ENCODE data around the gene TMOD2. TPM values are rescaled to one million over a fixed set of nuclear protein-coding genes. Genes with fewer than 3 reads are reported as not detected.
A peak's percentile ranks its signal among the peaks of the same experiment; 100 is the strongest.

TMOD2 gene
- total and polyA plus RNA-seq, 2 donors (not counting 1 experiment from before 2014, with no cell fraction given): 7.0 to 11.2 TPM

DNA sequence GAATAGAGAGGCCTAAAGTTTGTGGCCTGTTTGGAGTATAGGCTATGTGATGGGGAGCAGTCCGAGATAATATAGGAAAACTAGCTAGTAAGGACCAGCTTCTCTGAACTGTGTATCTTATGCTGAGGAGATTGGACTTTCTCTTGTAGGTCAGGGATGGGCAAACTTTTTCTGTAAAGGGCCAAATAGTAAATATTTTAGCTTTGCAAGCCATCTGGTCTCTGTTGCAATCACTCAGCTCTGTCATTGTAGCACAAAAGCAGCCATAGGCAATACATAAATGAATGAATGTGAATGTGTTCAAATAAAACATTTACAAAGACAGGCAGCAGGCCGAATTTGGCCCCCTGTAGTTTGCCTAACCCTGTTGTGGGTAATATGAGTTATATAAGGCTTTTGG is 102.6 kb downstream of the TMOD2 start:
- Histone ChIP-seq H2AFZ (ENCODE audit: low read length) (no peak overlapping the region), H3K4me3 (replicated peaks in 1 of 4; ENCODE audit: control extremely low read depth in 1 of 4, insufficient read depth in 1 of 4, low read depth in 3 of 4, low read length in 4 of 4) (no peak overlapping the region), H3K4me1 (ENCODE audit: control insufficient read depth, extremely low read depth, insufficient read depth, low read length) (peaks cover 7% of the 10 kb centered on the region), H3K27me3 (ENCODE audit: control insufficient read depth, insufficient read depth, low read length) (no peaks in the 10 kb centered on the region), H4K20me1 (ENCODE audit: control insufficient read depth, extremely low read depth, insufficient read depth, low read length) (no peaks in the 10 kb centered on the region), H3K27ac (ENCODE audit: insufficient read depth, low read length) (no peak overlapping the region), H3K9ac (ENCODE audit: insufficient read depth, low read length) (no peak overlapping the region), H3K9me3 (ENCODE audit: control insufficient read depth, insufficient read depth, low read depth, low read length) (no peaks in the 10 kb centered on the region), H3K36me3 (ENCODE audit: control insufficient read depth, insufficient read depth, low read length) (no peaks in the 10 kb centered on the region), H3K79me2 (ENCODE audit: control insufficient read depth, insufficient read depth, low read length) (peaks cover 77% of the 10 kb centered on the region), H3K4me2 (ENCODE audit: extremely low read depth, insufficient read depth, low read length) (no peak overlapping the region)
- DNase-seq (ENCODE audit: low read depth in 2 of 2): peak in 1 of 2 donors; percentile 65
- TF ChIP-seq, protein P1, sequence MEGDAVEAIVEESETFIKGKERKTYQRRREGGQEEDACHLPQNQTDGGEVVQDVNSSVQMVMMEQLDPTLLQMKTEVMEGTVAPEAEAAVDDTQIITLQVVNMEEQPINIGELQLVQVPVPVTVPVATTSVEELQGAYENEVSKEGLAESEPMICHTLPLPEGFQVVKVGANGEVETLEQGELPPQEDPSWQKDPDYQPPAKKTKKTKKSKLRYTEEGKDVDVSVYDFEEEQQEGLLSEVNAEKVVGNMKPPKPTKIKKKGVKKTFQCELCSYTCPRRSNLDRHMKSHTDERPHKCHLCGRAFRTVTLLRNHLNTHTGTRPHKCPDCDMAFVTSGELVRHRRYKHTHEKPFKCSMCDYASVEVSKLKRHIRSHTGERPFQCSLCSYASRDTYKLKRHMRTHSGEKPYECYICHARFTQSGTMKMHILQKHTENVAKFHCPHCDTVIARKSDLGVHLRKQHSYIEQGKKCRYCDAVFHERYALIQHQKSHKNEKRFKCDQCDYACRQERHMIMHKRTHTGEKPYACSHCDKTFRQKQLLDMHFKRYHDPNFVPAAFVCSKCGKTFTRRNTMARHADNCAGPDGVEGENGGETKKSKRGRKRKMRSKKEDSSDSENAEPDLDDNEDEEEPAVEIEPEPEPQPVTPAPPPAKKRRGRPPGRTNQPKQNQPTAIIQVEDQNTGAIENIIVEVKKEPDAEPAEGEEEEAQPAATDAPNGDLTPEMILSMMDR (conservative IDR thresholded peaks at IDR 0.05 in 1 of 2, IDR thresholded peaks at IDR 0.05 in 1 of 2; ENCODE audit: low read depth in 1 of 2, low read length in 2 of 2): no peak
- TF ChIP-seq EZH2 (IDR thresholded peaks at IDR 0.05; ENCODE audit: low read length, missing control alignments): no peak

GRCh38 chr15:51855612-51856011 is 104.2 kb downstream of the TMOD2 start:
- Histone ChIP-seq H3K4me3 (replicated peaks in 1 of 4; ENCODE audit: control extremely low read depth in 1 of 4, insufficient read depth in 1 of 4, low read depth in 3 of 4, low read length in 4 of 4) (no peak overlapping the region), H3K36me3 (ENCODE audit: control insufficient read depth, insufficient read depth, low read length) (no peaks in the 10 kb centered on the region), H3K79me2 (ENCODE audit: control insufficient read depth, insufficient read depth, low read length) (peaks cover 74% of the 10 kb centered on the region), H3K4me1 (ENCODE audit: control insufficient read depth, extremely low read depth, insufficient read depth, low read length) (peaks cover 7% of the 10 kb centered on the region), H2AFZ (ENCODE audit: low read length) (no peak overlapping the region), H4K20me1 (ENCODE audit: control insufficient read depth, extremely low read depth, insufficient read depth, low read length) (no peaks in the 10 kb centered on the region), H3K27me3 (ENCODE audit: control insufficient read depth, insufficient read depth, low read length) (no peaks in the 10 kb centered on the region), H3K9me3 (ENCODE audit: control insufficient read depth, insufficient read depth, low read depth, low read length) (no peaks in the 10 kb centered on the region), H3K27ac (ENCODE audit: insufficient read depth, low read length) (no peak overlapping the region), H3K9ac (ENCODE audit: insufficient read depth, low read length) (no peak overlapping the region), H3K4me2 (ENCODE audit: extremely low read depth, insufficient read depth, low read length) (no peak overlapping the region)
- DNase-seq (ENCODE audit: low read depth in 2 of 2): no peak
- TF ChIP-seq, protein P1 (conservative IDR thresholded peaks at IDR 0.05 in 1 of 2, IDR thresholded peaks at IDR 0.05 in 1 of 2; ENCODE audit: low read depth in 1 of 2, low read length in 2 of 2): no peak
- TF ChIP-seq EZH2 (IDR thresholded peaks at IDR 0.05; ENCODE audit: low read length, missing control alignments): no peak

DNA sequence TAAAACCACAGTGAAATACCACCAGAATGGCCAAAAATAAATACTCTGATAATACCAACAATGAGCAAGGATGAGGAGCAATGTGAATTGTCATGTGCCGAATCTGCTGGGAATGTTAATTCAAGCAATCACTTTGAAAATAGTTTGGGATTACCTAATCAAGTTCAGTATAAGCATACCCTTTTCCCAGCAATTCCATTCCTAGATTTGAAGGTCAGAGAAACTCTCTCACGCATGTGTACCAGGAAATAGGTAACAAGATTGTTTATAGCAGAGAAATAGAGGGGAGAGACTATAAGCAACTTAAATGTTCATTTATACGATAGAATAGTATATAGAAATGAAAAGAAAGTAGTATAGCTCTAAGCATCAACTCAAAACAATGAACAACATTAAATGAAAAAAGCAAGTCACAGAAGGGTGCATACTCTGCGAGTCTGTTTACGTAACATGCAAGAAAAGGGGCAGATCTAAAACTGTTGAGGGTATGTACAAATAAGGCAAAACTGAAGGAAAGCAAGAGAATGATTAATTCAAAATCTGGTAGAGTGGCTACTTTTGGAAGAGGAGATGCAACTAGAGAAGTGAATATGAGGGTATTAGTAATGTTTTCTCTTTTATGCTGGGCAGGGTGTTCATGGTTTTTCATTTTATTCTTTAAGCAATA is 105.5 kb downstream of the TMOD2 start:
- no peaks in the 10 kb centered on the region for H3K36me3 ChIP-seq (ENCODE audit: control insufficient read depth, insufficient read depth, low read length)
- H3K9ac ChIP-seq (ENCODE audit: insufficient read depth, low read length): no peak overlapping the region
- no peak overlapping the region for H3K4me3 ChIP-seq (replicated peaks in 1 of 4; ENCODE audit: control extremely low read depth in 1 of 4, insufficient read depth in 1 of 4, low read depth in 3 of 4, low read length in 4 of 4)
- H3K79me2 ChIP-seq (ENCODE audit: control insufficient read depth, insufficient read depth, low read length): peaks cover 65% of the 10 kb centered on the region
- TF ChIP-seq EZH2 (IDR thresholded peaks at IDR 0.05; ENCODE audit: low read length, missing control alignments): no peak
- TF ChIP-seq, protein P1 (conservative IDR thresholded peaks at IDR 0.05 in 1 of 2, IDR thresholded peaks at IDR 0.05 in 1 of 2; ENCODE audit: low read depth in 1 of 2, low read length in 2 of 2): no peak
- H3K27ac ChIP-seq (ENCODE audit: insufficient read depth, low read length): peak overlapping the region; percentile 27
- peaks cover 7% of the 10 kb centered on the region for H3K4me1 ChIP-seq (ENCODE audit: control insufficient read depth, extremely low read depth, insufficient read depth, low read length)
- H3K27me3 ChIP-seq (ENCODE audit: control insufficient read depth, insufficient read depth, low read length): no peaks in the 10 kb centered on the region
- H4K20me1 ChIP-seq (ENCODE audit: control insufficient read depth, extremely low read depth, insufficient read depth, low read length): no peaks in the 10 kb centered on the region
- peak in 1 of 2 donors; percentile 53 for DNase-seq (ENCODE audit: low read depth in 2 of 2)
- no peak overlapping the region for H2AFZ ChIP-seq (ENCODE audit: low read length)
- H3K9me3 ChIP-seq (ENCODE audit: control insufficient read depth, insufficient read depth, low read depth, low read length): no peaks in the 10 kb centered on the region
- H3K4me2 ChIP-seq (ENCODE audit: extremely low read depth, insufficient read depth, low read length): no peak overlapping the region

All from fibroblast of lung (primary cell).